ENCODE measurements around the gene ARHGAP40.

Gene ARHGAP40

DNA sequence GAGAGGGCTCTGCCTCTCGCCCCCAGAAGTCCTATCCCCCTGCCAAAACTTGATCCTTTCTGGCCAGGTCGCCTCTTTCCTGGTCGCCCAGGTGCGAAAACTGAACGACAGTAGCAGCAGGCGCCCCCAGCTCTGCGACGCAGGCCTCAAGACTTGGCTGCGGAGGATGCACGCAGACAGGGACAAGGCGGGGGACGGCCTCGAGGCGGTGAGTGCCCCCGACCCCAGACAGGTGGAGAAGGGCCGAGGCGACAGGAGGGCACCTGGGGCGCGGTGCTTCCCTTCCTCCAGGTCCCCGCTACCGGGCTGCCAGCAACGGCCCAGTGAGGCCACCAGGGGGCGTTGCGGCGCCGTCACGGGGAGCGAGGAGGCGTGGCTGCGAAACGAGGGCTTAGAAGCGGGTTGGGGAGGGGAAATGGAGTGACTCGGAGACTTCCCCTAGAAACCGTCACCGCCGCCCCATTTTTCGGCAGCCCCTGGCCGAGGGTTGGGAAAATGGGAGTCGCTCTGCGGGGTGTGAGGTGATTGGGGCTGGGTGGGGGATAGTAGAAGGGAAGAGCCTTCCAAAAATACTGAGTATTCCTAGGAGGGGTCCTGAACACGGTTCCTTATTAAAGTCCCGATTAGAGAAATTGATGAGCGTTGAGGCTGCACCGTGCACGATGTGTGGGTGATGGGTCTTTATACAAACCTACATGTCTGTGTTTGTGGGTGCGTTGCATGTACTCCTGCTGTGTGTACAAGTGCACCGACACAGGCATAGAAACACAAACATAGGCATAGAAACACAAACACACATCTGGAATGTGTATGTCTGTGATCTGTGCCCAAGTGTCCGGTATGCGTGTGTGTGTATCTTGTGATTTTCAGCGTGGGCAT is 44.6 kb downstream of the ARHGAP40 start (continued):
- TF ChIP-seq, protein P1, sequence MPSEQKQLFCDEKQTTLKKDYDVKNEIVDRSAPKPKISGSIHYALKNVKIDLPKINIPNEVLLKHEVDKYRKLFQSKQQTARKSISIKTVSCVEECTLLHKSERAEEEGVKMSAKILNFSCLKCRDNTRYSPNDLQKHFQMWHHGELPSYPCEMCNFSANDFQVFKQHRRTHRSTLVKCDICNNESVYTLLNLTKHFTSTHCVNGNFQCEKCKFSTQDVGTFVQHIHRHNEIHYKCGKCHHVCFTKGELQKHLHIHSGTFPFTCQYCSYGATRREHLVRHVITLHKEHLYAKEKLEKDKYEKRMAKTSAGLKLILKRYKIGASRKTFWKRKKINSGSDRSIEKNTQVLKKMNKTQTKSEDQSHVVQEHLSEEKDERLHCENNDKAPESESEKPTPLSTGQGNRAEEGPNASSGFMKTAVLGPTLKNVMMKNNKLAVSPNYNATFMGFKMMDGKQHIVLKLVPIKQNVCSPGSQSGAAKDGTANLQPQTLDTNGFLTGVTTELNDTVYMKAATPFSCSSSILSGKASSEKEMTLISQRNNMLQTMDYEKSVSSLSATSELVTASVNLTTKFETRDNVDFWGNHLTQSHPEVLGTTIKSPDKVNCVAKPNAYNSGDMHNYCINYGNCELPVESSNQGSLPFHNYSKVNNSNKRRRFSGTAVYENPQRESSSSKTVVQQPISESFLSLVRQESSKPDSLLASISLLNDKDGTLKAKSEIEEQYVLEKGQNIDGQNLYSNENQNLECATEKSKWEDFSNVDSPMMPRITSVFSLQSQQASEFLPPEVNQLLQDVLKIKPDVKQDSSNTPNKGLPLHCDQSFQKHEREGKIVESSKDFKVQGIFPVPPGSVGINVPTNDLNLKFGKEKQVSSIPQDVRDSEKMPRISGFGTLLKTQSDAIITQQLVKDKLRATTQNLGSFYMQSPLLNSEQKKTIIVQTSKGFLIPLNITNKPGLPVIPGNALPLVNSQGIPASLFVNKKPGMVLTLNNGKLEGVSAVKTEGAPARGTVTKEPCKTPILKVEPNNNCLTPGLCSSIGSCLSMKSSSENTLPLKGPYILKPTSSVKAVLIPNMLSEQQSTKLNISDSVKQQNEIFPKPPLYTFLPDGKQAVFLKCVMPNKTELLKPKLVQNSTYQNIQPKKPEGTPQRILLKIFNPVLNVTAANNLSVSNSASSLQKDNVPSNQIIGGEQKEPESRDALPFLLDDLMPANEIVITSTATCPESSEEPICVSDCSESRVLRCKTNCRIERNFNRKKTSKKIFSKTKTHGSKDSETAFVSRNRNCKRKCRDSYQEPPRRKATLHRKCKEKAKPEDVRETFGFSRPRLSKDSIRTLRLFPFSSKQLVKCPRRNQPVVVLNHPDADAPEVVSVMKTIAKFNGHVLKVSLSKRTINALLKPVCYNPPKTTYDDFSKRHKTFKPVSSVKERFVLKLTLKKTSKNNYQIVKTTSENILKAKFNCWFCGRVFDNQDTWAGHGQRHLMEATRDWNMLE (tag by site-specific recombination; conservative IDR thresholded peaks at IDR 0.05; ENCODE audit: low read depth): no peak
- TF ChIP-seq ZNF24 (tag by site-specific recombination; IDR thresholded peaks at IDR 0.05): no peak
- TF ChIP-seq ZFP37 (tag by site-specific recombination; IDR thresholded peaks at IDR 0.05): no peak
- TF ChIP-seq IKZF3 (tag by site-specific recombination; IDR thresholded peaks at IDR 0.05): no peak
- TF ChIP-seq, protein P2, sequence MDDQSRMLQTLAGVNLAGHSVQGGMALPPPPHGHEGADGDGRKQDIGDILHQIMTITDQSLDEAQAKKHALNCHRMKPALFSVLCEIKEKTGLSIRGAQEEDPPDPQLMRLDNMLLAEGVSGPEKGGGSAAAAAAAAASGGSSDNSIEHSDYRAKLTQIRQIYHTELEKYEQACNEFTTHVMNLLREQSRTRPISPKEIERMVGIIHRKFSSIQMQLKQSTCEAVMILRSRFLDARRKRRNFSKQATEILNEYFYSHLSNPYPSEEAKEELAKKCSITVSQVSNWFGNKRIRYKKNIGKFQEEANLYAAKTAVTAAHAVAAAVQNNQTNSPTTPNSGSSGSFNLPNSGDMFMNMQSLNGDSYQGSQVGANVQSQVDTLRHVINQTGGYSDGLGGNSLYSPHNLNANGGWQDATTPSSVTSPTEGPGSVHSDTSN (CRISPR knock-in tag; IDR thresholded peaks at IDR 0.05): no peak
- TF ChIP-seq, protein P3, sequence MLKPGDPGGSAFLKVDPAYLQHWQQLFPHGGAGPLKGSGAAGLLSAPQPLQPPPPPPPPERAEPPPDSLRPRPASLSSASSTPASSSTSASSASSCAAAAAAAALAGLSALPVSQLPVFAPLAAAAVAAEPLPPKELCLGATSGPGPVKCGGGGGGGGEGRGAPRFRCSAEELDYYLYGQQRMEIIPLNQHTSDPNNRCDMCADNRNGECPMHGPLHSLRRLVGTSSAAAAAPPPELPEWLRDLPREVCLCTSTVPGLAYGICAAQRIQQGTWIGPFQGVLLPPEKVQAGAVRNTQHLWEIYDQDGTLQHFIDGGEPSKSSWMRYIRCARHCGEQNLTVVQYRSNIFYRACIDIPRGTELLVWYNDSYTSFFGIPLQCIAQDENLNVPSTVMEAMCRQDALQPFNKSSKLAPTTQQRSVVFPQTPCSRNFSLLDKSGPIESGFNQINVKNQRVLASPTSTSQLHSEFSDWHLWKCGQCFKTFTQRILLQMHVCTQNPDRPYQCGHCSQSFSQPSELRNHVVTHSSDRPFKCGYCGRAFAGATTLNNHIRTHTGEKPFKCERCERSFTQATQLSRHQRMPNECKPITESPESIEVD (tag by site-specific recombination; IDR thresholded peaks at IDR 0.05): no peak
- no peak for TF ChIP-seq SCRT2 (tag by site-specific recombination; IDR thresholded peaks at IDR 0.05)
- TF ChIP-seq ZNF600 (tag by site-specific recombination; IDR thresholded peaks at IDR 0.05): no peak
- TF ChIP-seq ZNF146 (tag by site-specific recombination; IDR thresholded peaks at IDR 0.05): no peak
- TF ChIP-seq ZNF777 (tag by site-specific recombination; IDR thresholded peaks at IDR 0.05; ENCODE audit: borderline replicate concordance): no peak
- TF ChIP-seq ZNF416 (tag by site-specific recombination; IDR thresholded peaks at IDR 0.05): no peak
- no peak for TF ChIP-seq ZNF624 (tag by site-specific recombination; IDR thresholded peaks at IDR 0.05)
- TF ChIP-seq ZXDB (tag by site-specific recombination; IDR thresholded peaks at IDR 0.05): no peak
- TF ChIP-seq ZNF341 (tag by site-specific recombination; IDR thresholded peaks at IDR 0.05; ENCODE audit: low read depth): peak; percentile 20; the same call in 1 of the 2 replicates
- no peak for TF ChIP-seq REPIN1 (tag by site-specific recombination; IDR thresholded peaks at IDR 0.05; ENCODE audit: low read depth)
- TF ChIP-seq ZNF37A (tag by site-specific recombination; IDR thresholded peaks at IDR 0.05): no peak
- no peak for TF ChIP-seq SCRT1 (tag by site-specific recombination; IDR thresholded peaks at IDR 0.05; ENCODE audit: borderline replicate concordance)
- no peak for TF ChIP-seq ZNF175 (tag by site-specific recombination; IDR thresholded peaks at IDR 0.05)
- no peak for TF ChIP-seq ZNF660 (tag by site-specific recombination; IDR thresholded peaks at IDR 0.05)
- TF ChIP-seq ZNF785 (tag by site-specific recombination; IDR thresholded peaks at IDR 0.05): no peak
- TF ChIP-seq ZNF266 (tag by site-specific recombination; IDR thresholded peaks at IDR 0.05; ENCODE audit: low read depth): no peak
- TF ChIP-seq, protein P4, sequence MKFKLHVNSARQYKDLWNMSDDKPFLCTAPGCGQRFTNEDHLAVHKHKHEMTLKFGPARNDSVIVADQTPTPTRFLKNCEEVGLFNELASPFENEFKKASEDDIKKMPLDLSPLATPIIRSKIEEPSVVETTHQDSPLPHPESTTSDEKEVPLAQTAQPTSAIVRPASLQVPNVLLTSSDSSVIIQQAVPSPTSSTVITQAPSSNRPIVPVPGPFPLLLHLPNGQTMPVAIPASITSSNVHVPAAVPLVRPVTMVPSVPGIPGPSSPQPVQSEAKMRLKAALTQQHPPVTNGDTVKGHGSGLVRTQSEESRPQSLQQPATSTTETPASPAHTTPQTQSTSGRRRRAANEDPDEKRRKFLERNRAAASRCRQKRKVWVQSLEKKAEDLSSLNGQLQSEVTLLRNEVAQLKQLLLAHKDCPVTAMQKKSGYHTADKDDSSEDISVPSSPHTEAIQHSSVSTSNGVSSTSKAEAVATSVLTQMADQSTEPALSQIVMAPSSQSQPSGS (tag by site-specific recombination; IDR thresholded peaks at IDR 0.05; ENCODE audit: low read depth): no peak
- TF ChIP-seq, protein P5, sequence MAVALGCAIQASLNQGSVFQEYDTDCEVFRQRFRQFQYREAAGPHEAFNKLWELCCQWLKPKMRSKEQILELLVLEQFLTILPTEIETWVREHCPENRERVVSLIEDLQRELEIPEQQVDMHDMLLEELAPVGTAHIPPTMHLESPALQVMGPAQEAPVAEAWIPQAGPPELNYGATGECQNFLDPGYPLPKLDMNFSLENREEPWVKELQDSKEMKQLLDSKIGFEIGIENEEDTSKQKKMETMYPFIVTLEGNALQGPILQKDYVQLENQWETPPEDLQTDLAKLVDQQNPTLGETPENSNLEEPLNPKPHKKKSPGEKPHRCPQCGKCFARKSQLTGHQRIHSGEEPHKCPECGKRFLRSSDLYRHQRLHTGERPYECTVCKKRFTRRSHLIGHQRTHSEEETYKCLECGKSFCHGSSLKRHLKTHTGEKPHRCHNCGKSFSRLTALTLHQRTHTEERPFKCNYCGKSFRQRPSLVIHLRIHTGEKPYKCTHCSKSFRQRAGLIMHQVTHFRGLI (tag by site-specific recombination; IDR thresholded peaks at IDR 0.05): no peak
- no peak for TF ChIP-seq ZNF426 (tag by site-specific recombination; IDR thresholded peaks at IDR 0.05)
- TF ChIP-seq, protein P6, sequence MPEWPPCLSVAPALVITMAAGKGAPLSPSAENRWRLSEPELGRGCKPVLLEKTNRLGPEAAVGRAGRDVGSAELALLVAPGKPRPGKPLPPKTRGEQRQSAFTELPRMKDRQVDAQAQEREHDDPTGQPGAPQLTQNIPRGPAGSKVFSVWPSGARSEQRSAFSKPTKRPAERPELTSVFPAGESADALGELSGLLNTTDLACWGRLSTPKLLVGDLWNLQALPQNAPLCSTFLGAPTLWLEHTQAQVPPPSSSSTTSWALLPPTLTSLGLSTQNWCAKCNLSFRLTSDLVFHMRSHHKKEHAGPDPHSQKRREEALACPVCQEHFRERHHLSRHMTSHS (tag by site-specific recombination; IDR thresholded peaks at IDR 0.05): no peak
- no peak for TF ChIP-seq ZNF791 (tag by site-specific recombination; IDR thresholded peaks at IDR 0.05)
